GDM1 (cell line): Measurements from ENCODE around the gene RPL27.
"Not testable (repeated sequence)": the region's sequence is repeated elsewhere in the genome, so short reads cannot be mapped to it uniquely, and the experiment has no call there.

Experiments used
- DNase-seq: peaks from one replicate; lab custom pipeline; 2025; lab: John Stamatoyannopoulos, UW

Gene RPL27

GRCh38 chr17:42997984-42998938 is at the start of gene RPL27:
Gene RPL27, plus strand, starts transcription at chr17:42998419. Its CDS starts 332 bp downstream, at chr17:42998751.
- peak; percentile 100 for DNase-seq

- no peak for DNase-seq
Measured at GRCh38 chr17:42950044-42950783, 48.0 kb upstream of the RPL27 start.

DNA sequence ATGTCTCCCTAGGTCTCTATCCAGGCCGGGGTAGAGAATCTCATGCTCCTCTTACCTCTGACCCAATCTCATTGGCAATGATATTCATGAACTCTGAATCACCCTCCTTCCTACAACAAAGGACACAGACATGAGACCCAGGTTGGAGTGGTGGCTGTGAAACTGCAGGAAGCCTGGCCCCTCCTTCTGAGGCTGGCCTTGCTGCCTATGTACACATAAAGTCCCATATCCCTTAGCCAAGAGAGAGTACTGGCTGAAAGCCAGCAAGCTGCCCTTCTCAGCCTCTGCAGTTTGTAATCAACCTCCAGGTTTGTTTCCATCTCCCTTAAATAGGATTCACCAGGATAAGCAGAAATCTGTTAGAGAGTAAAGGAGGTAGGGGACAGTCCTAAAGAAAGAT is 44.5 kb upstream of the RPL27 start:
- no peak for DNase-seq

DNA sequence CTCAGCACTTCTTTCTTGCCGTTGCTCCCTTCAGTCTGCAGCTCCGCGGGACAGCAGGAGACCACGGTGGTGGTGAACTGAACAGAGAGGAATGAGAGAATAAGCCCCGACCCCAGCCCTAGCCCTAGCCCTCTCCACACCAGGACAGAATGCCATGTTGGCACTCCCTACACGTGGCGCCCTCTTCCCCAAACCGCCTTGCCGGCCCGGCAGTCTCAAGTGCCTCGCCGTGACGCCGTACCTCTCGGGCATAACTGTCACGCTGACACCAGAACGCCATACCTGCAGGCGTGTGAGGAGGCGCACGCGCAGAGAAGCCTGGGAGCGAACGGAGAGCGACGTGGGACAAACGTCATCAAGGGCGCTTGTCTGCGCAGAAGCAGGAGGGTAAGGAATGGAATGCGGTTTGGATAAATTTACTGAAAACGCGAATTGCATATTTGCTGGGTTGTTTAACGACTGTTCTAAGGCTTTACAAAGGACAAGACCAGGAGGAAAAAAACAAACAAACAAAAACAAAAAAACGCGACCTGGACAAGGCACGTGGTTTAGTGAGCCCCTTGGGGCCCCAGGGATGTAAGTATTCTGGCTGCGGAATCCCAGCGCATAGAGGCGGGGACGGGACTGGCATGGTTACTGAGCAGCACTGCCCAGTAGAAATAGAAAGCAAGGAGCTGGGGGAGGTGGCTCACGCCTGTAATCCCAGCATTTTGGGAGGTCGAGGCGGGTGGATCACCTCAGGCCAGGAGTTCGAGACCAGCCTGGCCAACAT is 33.9 kb upstream of the RPL27 start, which contains the start of gene AARSD1:
Gene AARSD1 (minus strand): TSS at position 294 of the 772 bp plus-strand sequence. CDS start 14 bp downstream, at position 280.
- DNase-seq: peak; percentile 86

- DNase-seq: no peak
Measured at GRCh38 chr17:42967925-42968324, 30.3 kb upstream of the RPL27 start.

DNA sequence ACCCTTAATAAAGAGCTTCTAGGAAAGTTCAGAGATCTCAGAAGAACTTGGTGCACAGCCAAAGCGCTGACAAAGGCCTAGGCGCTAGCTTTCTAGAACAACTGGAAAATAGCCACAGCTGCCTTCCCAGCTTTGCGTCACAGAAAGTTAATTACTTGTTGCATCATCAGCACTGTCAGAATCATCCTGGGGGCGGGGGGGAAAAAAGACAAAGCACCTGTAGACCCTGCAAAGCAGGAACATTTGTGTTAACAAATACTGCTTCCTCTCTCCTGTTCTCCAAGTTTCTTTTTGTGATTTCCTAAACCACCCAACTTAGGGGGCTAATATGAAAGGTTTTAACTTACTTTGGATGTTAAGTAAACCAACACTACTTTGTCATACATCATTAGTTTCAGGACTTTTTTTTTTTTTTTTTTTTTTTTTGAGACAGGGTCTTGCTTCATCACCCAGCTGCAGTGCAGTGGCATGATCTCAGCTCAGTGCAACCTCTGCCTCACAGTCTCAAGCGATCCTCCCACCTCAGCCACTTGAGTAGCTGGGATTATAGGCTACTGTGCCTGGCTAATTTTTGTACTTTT is 29.1 kb upstream of the RPL27 start:
- DNase-seq: no peak

- DNase-seq: no peak
Measured at GRCh38 chr17:42971589-42971988, 26.6 kb upstream of the RPL27 start.

DNA sequence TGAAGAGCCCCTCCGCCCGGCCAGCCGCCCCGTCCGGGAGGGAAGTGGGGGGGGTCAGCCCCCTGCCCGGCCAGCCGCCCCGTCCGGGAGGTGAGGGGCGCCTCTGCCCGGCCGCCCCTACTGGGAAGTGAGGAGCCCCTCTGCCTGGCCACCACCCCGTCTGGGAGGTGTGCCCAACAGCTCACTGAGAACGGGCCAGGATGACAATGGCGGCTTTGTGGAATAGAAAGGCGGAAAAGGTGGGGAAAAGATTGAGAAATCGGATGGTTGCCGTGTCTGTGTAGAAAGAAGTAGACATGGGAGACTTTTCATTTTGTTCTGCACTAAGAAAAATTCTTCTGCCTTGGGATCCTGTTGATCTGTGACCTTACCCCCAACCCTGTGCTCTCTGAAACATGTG is 24.9 kb upstream of the RPL27 start:
- DNase-seq: not testable (repeated sequence)

DNA sequence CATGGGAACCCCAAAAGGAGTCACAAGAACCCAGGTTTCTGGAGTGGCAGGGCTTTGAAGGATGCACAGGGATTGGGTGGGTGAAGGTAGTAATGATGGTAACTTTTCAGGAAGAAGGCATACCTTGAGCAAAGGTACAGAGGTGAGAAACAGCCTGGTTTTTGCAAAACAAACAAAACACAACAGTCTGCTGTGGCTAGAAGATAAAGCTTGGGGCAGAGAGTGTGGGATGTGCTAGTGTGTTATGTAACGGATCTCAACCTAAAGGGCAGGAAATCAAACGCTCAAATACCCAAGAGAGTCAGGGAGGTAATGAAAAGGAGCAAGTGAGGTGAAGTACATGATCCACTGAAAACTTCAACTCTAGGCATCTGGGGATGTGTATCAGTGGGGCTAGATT is 23.0 kb upstream of the RPL27 start:
- no peak for DNase-seq

- DNase-seq: not testable (repeated sequence)
Measured at GRCh38 chr17:42975701-42976100, 22.5 kb upstream of the RPL27 start.

DNA sequence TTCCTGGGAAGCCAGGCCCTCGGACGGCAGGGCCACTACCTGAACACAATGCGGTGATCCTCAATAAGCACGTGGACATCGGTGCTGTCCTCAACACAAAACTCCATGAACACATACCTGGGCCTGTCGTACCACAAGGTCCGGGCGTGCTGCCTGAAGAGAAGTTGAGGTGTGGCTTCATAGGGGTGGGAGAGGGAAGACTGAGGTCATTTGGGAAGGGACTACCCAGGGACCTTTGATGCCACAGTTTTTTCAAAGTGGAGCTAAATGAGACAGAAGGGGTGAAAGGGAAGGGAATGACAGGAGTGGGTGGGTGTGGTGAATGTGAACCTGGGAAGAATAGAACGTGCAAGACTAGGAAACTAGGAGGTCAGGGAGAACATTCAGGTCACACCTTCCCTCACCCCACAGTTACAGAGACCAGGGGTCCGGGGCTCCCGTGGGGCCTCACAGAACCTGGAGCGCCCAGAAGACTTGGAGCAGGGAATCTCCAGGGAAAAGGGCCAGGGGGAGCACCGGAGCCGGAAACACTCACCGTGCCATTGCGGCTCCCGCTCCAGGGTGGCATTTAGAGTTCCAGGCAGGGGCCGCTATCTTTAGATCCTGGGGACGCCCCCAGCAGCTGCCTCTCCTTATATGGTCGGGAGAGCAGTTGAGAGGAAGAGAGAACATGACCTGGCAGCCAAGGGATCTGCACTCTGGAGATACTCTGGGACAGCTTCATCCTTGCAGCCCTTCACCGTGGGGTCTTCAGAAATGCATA is 18.5 kb upstream of the RPL27 start, which contains the start of gene PTGES3L:
Gene PTGES3L (minus strand): TSS at position 570 of the 763 bp plus-strand sequence. CDS start 27 bp downstream, at position 543.
- DNase-seq: peak; percentile 30

DNA sequence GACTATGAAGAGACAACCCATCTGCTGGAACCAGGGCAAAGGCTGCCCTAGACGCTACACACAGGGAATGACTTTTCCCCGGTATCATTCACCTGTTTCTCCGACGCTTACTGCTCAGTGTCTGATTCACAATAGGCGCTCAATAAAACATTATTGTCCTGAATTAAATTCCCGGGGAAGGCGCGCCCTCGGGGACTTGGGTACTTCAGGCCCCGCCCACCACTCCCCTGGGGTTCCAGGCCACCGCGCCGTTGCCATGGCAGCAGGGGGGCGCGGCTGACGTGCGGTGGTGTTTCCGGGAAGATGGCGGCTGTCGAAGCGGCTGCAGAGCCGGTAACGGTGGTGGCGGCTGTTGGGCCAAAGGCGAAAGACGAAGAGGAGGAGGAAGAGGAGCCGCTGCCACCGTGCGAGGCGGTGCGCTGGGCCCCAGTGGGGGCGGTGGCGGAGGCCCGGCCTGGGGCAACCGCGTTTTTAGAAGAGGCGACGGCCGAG is 17.9 kb upstream of the RPL27 start, which contains the start of gene RUNDC1:
Gene RUNDC1 (plus strand): TSS at position 292 of the 492 bp plus-strand sequence. CDS start 12 bp downstream, at position 304.
- peak; percentile 79 for DNase-seq

GRCh38 chr17:42980766-42981397 is 17.3 kb upstream of the RPL27 start:
- peak; percentile 36 for DNase-seq

GRCh38 chr17:42982266-42982665 is 16.0 kb upstream of the RPL27 start:
- no peak for DNase-seq

- DNase-seq: peak; percentile 73
Measured at GRCh38 chr17:42985225-42985624, 13.0 kb upstream of the RPL27 start.

GRCh38 chr17:42989141-42989540 is 9.1 kb upstream of the RPL27 start:
- no peak for DNase-seq

DNA sequence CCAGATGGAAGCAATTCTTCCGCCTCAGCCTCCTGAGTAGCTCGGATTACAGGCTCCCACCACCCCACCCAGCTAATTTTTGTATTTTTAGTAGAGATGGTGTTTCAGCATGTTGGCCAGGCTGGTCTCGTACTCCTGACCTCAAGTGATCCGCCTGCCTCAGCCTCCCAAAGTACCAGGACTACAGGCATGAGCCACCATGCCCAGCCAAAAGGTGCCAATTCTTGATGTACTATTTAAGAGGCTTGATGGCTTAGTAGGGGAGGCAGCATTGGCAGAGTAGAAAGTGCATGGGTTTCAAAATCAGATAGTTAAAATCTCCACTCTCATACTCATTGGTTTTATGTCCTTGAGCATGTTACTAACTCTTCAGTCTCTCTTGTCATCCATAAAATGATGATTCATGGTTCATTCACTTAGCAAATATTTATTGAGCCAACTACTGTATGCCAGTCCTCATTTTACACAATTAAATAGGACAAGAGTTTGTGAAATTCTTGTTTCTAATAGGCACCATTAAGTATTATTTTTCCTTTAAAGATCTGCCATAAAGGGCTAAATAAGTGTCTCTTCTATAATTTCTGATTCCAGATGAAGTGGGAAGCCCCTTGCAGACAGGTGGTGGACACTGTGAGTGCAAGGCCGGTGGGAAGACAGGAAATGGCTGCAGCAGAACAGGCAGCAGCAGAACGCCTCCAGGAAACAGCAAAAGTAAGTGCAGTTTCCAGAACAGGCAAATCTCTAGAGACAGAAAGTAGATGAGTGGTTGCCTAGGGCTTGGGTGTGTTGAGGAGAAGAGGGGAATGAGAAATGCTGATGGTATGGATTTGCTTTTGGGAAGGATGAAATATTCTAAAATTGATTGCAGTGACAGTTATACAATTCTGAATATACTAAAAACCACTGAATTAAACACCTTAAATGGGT is 8.2 kb upstream of the RPL27 start:
- DNase-seq: no peak

DNA sequence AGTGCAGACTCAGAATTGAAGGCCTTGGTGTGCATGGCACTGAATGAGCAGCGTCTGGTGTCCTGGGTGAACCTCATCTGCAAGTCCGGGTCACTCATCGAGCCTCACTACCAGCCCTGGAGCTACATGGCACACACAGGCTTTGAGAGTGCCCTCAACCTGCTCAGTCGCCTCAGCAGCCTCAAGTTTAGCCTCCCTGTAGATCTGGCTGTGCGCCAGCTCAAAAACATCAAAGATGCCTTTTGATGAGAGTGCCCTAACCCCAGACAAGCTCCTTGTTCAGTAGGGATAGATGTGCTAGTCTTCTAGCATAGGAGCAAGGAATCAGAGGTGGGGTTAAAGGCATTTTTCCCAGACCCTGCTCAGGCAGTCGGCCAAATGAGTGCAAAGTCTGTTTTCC is 6.7 kb upstream of the RPL27 start:
- DNase-seq: no peak

- DNase-seq: no peak
Measured at GRCh38 chr17:42992872-42993271, 5.3 kb upstream of the RPL27 start.
